Activated T-cell treated with anti-CD3 and anti-CD28 coated beads, Interleukin-2, amount 50 U/mL, for 48 hours (primary cell): ENCODE measurements around the gene SH3RF1.

ENCODE experiments used
- DNase-seq, 2 experiments: peaks; one replicate each; pipeline ENCODE4 v3.0.0-alpha.2; 2020

Gene SH3RF1

GRCh38 chr4:169059306-169060211 is 211.2 kb downstream of the SH3RF1 start:
- DNase-seq = no peak

GRCh38 chr4:169058312-169058711 is 212.4 kb downstream of the SH3RF1 start:
- DNase-seq = no peak

GRCh38 chr4:169054879-169055278 is 215.9 kb downstream of the SH3RF1 start:
- DNase-seq = no peak

- DNase-seq = no peak
Observed at GRCh38 chr4:169052594-169052945, 218.2 kb downstream of the SH3RF1 start.

GRCh38 chr4:169051761-169052593 is 218.8 kb downstream of the SH3RF1 start:
- DNase-seq = no peak

GRCh38 chr4:169050881-169051760 is 219.6 kb downstream of the SH3RF1 start:
- DNase-seq = no peak

- DNase-seq = no peak
Observed at GRCh38 chr4:169050284-169050683, 220.5 kb downstream of the SH3RF1 start.

- no peak for DNase-seq
Observed at GRCh38 chr4:169048868-169049414, 221.8 kb downstream of the SH3RF1 start.

GRCh38 chr4:169047956-169048355 is 222.8 kb downstream of the SH3RF1 start:
- no peak for DNase-seq

GRCh38 chr4:169045862-169046584 is 224.7 kb downstream of the SH3RF1 start:
- DNase-seq = no peak

GRCh38 chr4:169044714-169045447 is 225.9 kb downstream of the SH3RF1 start:
- DNase-seq = no peak
